HAP-1 (cell line): ENCODE measurements around the gene ASB10.

Experiments used
- DNase-seq, 2 experiments: peaks; one replicate each; pipeline ENCODE4 v3.0.0-alpha.2; 2016 to 2020; ENCODE audit warnings: low spot score in 2 of 2
- H3K27me3 ChIP-seq: fragments of 250-450 bp; sonication (Bioruptor Pico); 2 replicates; pipeline ENCODE4 v1.5.1; 2020; ENCODE audit warnings: low read depth, mild to moderate bottlenecking, moderate library complexity
- H3K36me3 ChIP-seq: fragments of 250-450 bp; sonication (Bioruptor Pico); replicated peaks from 2 replicates; pipeline ENCODE4 v1.5.1; 2020; ENCODE audit warnings: mild to moderate bottlenecking
- H3K4me1 ChIP-seq: fragments of 250-450 bp; sonication (Bioruptor Pico); 2 replicates; pipeline ENCODE4 v1.5.1; 2020; ENCODE audit warnings: mild to moderate bottlenecking
- H3K4me3 ChIP-seq: fragments of 250-450 bp; sonication (Bioruptor Pico); 2 replicates; pipeline ENCODE4 v1.5.1; 2020; ENCODE audit warnings: mild to moderate bottlenecking, moderate library complexity
- H3K9me3 ChIP-seq: fragments of 250-450 bp; sonication (Bioruptor Pico); 2 replicates; pipeline ENCODE4 v1.5.1; 2020; ENCODE audit warnings: mild to moderate bottlenecking, moderate library complexity
- in situ Hi-C: fragments of 300-500 bp; cut with MboI; formaldehyde crosslinking; loops from 3 replicates; pipeline ENCODE4 v1.14.3; 2020; ENCODE audit warnings: low sequenced_read_pairs, inconsistent platforms, mixed read lengths

The ASB10 gene

DNA sequence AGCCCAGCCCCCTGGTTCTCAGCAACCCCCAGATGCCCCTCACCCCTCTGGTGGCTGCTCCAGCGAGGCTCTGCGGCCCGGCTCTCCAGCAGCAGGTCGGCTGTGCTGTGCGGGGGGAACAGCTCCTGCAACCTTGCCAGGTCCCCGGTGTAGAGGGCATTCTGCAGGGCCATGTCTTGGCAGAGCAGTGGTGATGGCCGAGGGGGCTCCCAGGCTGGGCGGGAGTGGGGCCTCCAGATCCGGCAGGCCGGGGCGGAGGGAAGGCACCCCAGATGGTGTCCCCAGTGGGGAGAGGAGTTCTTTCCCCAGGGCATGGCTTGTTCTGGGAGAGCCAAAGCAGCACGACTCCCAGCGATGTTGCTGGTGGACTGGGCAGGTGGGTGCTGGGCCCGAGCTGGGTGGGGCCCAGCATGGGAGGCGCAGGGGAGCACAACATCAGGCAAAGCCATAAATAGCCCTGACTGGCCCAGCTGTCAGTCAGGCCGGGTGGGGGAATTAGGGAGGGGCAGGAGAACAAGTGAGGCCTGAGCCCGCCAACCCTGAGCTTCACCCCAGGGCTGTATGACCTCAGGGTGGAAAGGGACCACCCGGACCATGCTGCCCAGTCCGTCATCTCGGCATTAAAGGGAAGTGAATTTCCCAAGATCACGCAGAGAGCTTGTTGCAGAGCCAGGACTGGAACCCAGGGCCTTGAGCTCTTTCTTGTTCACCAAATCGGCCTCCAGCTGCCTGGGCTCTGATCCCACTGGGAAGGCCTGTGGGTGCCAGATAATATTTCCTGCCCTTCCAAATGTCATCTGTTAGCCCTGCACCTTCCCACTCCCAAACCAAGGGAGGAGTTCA is 580 bp upstream of the ASB10 start:
- Histone ChIP-seq H3K36me3 (no peaks in the 10 kb centered on the region), H3K4me3 (no peak overlapping the region), H3K27me3 (peaks cover 34% of the 10 kb centered on the region), H3K9me3 (no peaks in the 10 kb centered on the region), H3K4me1 (no peaks in the 10 kb centered on the region)
- in situ Hi-C loops, result no loop called here
- DNase-seq, result no peak

DNA sequence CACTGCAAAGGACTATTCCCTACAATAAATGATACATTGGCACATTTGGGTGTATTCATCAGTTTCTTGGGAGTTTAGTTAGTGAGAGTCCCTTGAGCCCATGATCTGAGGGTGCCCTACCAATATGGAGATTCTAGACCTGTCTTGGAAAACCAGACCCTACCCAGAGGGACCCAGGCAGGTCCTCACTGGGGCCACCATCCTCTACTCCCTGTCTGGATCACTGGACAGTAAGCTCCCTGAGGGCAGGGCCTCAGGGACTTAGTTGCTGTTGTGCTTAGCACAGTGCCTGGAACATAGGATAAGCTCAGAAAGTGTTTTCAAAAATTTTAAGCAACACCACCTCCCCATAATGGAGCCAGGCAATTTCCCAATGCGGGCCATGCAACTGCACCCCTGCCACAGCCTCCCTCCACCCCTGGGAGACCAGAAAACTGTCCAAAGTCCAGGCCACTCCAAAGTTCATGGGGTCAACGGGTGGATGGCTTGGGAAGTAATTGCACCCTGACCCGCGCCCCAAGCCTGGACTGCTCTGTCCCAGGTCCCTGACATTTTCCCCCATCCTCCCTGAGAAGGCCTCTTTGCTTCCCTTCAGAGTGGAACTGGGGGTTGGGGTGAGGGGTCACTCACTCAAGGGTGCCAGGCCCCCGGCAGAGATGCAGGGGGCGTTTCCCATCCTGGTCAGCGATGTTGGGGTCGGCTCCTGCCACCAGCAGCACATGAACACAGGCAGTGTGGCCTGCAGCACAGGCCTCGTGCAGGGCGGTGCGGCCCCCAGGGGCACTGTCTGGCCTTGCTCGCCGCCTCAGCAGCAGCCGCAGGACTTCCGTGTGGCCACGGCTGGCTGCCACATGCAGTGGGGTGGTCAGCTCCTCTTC is 1.0 kb downstream of the ASB10 start:
- Histone ChIP-seq H3K4me3 (no peak overlapping the region), H3K4me1 (no peaks in the 10 kb centered on the region), H3K27me3 (peaks cover 28% of the 10 kb centered on the region), H3K36me3 (no peaks in the 10 kb centered on the region), H3K9me3 (no peaks in the 10 kb centered on the region)
- no peak for DNase-seq
- in situ Hi-C loops, result no loop called here

DNA sequence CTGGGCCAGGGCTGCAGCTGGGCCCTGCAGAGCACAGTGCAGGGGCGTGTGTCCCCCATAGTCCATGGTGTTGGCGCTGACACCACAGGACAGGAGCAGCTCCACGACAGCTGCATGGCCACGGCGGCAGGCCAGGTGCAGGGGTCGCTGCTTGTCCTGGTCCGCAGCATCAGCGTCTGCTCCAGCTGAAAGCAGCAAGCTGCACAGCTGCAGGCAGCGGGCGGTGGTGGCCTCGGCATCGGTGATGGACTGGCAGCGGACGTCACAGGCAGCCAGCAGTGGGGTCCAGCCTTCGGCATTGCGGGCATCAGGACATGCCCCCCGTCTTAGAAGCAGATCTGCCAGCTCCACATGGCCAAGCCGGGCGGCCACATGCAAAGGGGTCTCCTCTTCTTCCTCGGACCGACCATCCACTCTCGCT is 6.0 kb downstream of the ASB10 start:
- no peaks in the 10 kb centered on the region for H3K36me3 ChIP-seq
- H3K9me3 ChIP-seq, result no peaks in the 10 kb centered on the region
- H3K27me3 ChIP-seq, result peaks cover 3% of the 10 kb centered on the region; the same call in 1 of the 2 replicates
- in situ Hi-C loops, result no loop called here
- no peak overlapping the region for H3K4me3 ChIP-seq
- H3K4me1 ChIP-seq, result no peaks in the 10 kb centered on the region
- no peak for DNase-seq

DNA sequence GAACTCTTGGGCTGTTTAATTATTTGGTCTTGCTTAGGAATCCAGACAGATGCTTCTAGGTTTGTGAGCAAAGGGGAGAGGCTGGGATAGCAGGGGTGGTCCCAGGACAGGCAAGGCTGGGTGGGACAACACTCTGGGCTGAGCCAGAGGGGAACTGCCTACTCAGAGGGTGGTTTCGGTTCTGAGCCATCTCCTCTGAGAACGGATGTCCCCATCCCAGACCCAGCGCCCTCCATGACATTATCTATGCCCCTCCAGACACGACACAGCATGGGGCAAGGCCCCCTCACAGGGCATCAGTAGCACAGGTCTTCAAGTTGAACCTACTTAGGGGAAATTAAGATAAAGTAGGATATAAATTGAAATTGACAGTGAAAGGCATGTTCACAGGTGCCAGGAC is 7.1 kb downstream of the ASB10 start:
- no peaks in the 10 kb centered on the region for H3K36me3 ChIP-seq
- no peaks in the 10 kb centered on the region for H3K4me1 ChIP-seq
- H3K4me3 ChIP-seq, result no peak overlapping the region
- peaks cover 3% of the 10 kb centered on the region; the same call in 1 of the 2 replicates for H3K27me3 ChIP-seq
- DNase-seq, result no peak
- H3K9me3 ChIP-seq, result no peaks in the 10 kb centered on the region
- in situ Hi-C loops, result no loop called here

DNA sequence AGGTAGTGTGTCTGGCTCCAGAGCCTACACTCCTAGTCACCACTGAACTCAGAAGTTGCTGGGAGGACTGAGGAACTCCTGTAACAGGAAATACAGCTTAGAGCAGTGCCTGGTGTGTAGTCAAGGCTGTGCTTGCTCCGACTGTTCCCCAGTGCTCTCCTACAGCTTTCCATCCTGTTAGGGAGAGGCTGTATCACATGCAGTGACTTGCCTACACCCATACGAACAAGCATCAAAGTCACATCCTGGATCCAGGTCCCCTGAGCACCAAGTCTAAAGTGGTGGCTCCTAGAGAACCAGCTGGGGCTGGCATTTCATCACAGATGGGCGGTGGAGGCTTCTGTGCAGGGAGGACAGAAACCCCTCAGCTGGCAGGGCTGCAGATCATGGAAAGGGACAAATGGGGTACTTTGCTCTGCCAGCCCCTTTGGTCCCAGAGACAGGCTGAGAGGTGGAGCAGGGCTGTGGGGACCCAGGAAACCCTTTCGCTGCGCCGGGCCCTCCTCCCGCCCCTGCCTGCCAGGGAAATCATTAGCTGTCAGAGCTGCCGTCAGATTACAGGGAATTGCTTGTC is 7.7 kb downstream of the ASB10 start:
- Histone ChIP-seq H3K36me3 (no peaks in the 10 kb centered on the region), H3K27me3 (peaks cover 3% of the 10 kb centered on the region; the same call in 1 of the 2 replicates), H3K4me1 (no peaks in the 10 kb centered on the region), H3K9me3 (no peaks in the 10 kb centered on the region), H3K4me3 (no peak overlapping the region)
- no peak for DNase-seq
- in situ Hi-C loops, result no loop called here

DNA sequence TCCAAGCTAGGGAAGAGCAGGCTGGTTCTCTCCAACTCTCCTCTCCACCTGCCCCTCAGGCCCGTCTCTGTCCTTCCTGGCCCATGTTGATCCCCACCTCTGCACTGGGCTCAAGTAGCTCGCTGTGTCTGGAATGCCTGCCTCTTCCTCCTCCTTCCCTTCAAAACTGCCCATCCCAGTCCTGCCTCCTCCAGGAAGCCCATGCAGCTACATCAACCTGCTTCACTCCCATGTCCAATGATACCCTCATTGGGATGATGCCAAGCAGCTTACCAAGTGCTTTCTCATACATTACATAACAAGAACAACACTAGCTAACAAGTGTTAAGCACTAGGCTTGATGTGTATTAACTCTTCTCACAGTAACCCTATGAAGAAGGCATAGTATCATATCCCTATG is 8.2 kb downstream of the ASB10 start:
- H3K36me3 ChIP-seq, result no peaks in the 10 kb centered on the region
- in situ Hi-C loops, result no loop called here

DNA sequence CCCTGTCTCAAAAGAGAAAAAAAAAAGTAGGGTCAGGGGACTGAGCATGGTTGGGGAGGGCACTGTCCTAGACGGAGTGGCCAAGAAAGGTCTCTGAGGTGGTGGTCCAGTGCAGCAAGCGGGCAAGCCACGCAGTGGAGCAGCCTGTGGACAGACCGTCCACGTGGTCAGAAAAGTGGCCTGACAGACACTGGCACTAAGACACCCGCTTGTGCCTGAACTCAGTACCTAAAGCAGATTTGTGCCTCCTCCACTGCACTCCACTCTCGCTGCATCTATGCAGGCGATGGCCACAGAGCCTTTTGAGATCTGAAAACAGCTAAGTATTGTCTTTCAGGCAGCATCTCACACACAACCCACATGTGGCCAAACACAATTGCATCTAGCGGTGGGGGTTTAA is 8.8 kb downstream of the ASB10 start:
- Histone ChIP-seq H3K4me3 (no peak overlapping the region), H3K9me3 (no peaks in the 10 kb centered on the region), H3K36me3 (no peaks in the 10 kb centered on the region), H3K27me3 (peaks cover 3% of the 10 kb centered on the region; the same call in 1 of the 2 replicates), H3K4me1 (no peaks in the 10 kb centered on the region)
- in situ Hi-C loops, result no loop called here
- DNase-seq, result no peak

More for the DNA sequence above, 8.2 kb downstream of the ASB10 start:
- no peak overlapping the region for H3K4me3 ChIP-seq
- no peak for DNase-seq
- no peaks in the 10 kb centered on the region for H3K9me3 ChIP-seq
- no peaks in the 10 kb centered on the region for H3K4me1 ChIP-seq
- peaks cover 3% of the 10 kb centered on the region; the same call in 1 of the 2 replicates for H3K27me3 ChIP-seq

DNA sequence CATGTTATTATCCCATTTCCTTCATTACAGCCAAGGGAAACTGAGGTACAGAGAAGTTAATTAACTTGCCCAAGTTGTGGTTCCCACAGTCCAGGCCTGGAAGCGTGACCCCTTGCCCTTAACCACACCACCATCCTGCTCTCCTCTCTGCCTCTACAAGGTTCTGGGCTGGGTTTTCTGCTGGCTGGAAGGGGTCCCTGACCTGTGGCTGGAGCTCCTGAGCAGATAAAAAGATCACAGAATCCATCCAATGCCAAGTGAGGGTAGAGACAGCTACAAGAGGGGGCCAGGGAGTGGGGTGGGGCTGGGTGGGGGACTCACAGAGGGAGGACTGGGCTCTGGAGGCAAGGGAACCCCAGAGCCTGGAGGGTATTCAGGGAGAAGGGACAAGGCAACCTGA is 9.7 kb downstream of the ASB10 start:
- peaks cover 3% of the 10 kb centered on the region; the same call in 1 of the 2 replicates for H3K27me3 ChIP-seq
- H3K36me3 ChIP-seq, result no peaks in the 10 kb centered on the region

DNA sequence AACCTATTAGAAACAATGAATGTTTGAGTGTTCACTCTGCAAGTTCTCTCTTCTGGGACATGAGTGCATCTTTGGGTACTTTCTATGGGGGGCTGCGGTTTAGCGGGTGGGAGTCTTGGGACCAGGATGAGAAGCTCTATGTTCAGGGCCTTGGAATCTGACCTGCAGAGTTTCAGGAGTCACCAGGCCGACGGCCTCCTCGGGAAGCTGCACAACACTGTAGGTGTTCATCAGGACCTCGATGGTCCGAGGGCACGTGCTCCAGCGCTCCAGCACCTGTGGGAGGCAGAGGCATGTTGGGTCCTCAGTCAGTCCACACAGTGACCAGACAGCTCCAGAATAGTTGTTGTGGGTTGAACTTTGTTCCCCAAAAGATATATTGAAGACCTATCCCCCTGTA is 10.6 kb downstream of the ASB10 start:
- no peak overlapping the region for H3K4me3 ChIP-seq
- H3K9me3 ChIP-seq, result no peaks in the 10 kb centered on the region
- in situ Hi-C loops, result no loop called here
- no peaks in the 10 kb centered on the region for H3K36me3 ChIP-seq
- no peak for DNase-seq
- no peaks in the 10 kb centered on the region; the same call in none of the 2 replicates for H3K27me3 ChIP-seq
- no peaks in the 10 kb centered on the region for H3K4me1 ChIP-seq

More for the DNA sequence above, 9.7 kb downstream of the ASB10 start:
- in situ Hi-C loops, result no loop called here
- H3K4me3 ChIP-seq, result no peak overlapping the region
- H3K9me3 ChIP-seq, result no peaks in the 10 kb centered on the region
- DNase-seq, result no peak
- H3K4me1 ChIP-seq, result no peaks in the 10 kb centered on the region

DNA sequence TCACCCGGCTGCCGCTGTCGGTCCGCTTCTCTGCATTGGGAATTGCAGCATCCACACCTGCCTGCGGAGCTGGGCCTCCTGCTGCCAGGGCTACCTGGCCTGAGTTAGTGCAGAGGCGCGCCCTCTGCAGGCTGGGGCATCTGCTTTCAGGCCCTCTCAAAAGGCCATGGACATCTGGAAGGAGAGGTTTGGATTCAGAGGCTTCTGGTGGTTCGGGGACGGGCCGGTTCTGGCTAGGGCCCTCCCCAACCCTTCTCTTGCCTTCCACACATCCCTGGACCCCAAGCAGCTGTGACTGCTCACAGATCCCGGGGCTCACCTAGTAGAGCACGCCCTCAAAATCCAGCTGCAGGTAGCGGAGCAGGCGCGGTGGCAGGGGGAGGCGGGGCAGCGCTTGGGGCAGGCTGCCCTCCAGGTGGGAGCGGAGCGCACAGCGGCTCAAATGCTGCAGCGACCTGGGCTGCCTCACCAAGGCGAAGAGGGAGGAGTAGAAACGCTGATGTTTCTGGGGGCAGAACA is 11.2 kb downstream of the ASB10 start:
- no peaks in the 10 kb centered on the region; the same call in none of the 2 replicates for H3K27me3 ChIP-seq
- no peaks in the 10 kb centered on the region for H3K36me3 ChIP-seq
- H3K4me1 ChIP-seq, result no peaks in the 10 kb centered on the region
- no peaks in the 10 kb centered on the region for H3K9me3 ChIP-seq
- in situ Hi-C loops, result no loop called here
- DNase-seq, result no peak
- no peak overlapping the region for H3K4me3 ChIP-seq

DNA sequence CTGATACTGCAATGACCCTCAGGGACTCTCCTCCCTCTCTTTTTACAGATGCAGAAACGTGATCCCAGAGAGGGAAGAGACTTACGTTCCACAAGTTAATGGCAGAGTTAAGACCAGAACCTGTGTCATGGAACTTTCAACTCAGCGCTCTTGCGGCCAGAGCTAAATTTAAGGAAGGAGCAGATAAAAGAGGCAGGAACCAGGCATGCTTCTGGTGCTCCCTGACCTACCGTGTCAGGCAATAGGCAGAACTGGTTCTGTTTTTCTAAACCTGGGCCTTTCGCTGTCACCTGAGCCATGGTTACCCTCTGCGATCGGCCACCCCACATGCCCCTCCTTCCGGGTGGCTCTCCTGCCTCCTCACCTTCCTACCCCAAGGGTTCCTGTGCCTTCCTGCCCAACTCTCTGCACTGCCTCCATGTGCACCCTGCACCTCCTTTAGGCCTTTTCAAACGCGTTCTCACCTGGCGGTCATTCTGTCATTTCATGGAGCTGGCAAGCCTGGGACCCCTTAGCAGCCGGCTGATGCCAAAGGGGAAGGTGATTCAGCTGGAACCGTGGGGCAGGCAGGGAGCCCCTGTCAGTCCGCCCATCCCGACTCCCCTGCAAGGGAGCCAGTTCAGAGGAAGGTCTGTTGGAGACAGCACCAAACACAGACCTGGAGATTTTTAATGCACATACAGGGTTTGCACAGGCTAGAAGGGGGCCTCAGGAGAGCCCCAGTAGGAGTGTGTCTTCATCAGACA is 11.8 kb downstream of the ASB10 start:
- in situ Hi-C loops, result no loop called here
- H3K4me3 ChIP-seq, result no peak overlapping the region
- DNase-seq, result no peak
- H3K36me3 ChIP-seq, result no peaks in the 10 kb centered on the region
- no peaks in the 10 kb centered on the region for H3K9me3 ChIP-seq
- H3K27me3 ChIP-seq, result peaks cover 4% of the 10 kb centered on the region
- H3K4me1 ChIP-seq, result no peaks in the 10 kb centered on the region

DNA sequence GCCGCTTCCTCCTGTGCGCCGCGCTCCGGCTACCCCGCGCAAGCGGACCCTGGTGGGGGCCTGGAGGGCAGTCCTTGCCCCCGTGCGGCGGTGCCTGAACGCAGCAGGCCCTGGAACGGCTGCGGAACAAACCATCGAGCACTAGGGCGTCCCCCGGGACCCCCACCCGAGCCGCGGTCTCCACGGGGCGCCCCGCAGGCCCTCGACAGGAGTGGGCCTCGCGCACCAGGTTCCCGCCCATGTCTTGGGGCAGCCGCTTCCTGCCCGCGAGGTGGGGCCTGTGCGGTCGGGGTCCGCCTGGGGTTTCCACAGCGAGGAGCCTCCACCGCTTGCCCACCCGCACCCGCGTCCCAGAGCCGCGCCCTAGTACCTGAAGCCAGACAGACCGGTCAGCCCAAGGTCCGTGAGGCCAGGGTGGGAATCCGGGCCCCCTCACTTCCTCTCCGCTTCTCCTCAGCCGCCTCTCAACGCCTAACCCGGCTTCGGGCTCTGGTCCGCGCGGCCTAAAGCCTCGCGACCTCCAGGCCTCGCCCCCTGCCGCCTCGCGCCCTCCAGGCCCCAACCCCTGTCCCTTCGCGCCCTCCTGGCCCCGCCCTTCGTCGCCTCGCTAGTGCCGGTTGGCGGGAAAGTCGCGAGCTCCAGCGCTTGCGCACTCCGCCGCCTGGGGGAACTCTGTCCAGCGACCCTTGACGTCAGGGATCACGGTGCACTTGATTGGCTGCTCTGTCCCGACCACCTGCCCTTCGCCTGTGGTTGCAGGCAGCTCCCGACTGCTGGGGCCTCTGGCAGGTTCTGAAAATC is 12.6 kb downstream of the ASB10 start:
- Histone ChIP-seq H3K9me3 (no peaks in the 10 kb centered on the region), H3K36me3 (no peaks in the 10 kb centered on the region), H3K27me3 (peaks cover 8% of the 10 kb centered on the region), H3K4me1 (no peaks in the 10 kb centered on the region), H3K4me3 (no peak overlapping the region)
- in situ Hi-C loops, result no loop called here
- DNase-seq, result no peak
